Calu3 (cell line): ENCODE measurements around the gene CYP27C1. TPM values are rescaled to one million over a fixed set of nuclear protein-coding genes. Genes with fewer than 3 reads are reported as not detected.

Experiments used
- BruUV-seq: library from RNA; stranded (reverse); fragments of 400-500 nt; replicated peaks from 2 replicates; lab custom pipeline; 2021; lab: Mats Ljungman, UMichigan
- CTCF ChIA-PET: fragments of 300-600 bp; sonication (Branson Sonifier 250); formaldehyde crosslinking; loops from one replicate; lab custom pipeline; 2022; ENCODE audit warnings: antibody characterized with exemption; lab: Charles Lee
- DNase-seq: peaks from one replicate; pipeline ENCODE4 v3.0.0; 2022
- H3K27ac Mint-ChIP-seq: one replicate; pipeline ENCODE4 v1.8.0; 2022; ENCODE audit warnings: mixed read lengths; ENCODE audit not compliant: unreplicated experiment
- H3K27me3 Mint-ChIP-seq: one replicate; pipeline ENCODE4 v1.8.0; 2022; ENCODE audit warnings: mixed read lengths; ENCODE audit not compliant: unreplicated experiment
- H3K36me3 Mint-ChIP-seq: one replicate; pipeline ENCODE4 v1.8.0; 2022; ENCODE audit warnings: mild to moderate bottlenecking, moderate library complexity, mixed read lengths; ENCODE audit not compliant: insufficient read depth, unreplicated experiment
- H3K4me1 Mint-ChIP-seq: one replicate; pipeline ENCODE4 v1.8.0; 2022; ENCODE audit warnings: mild to moderate bottlenecking, low read depth, mixed read lengths; ENCODE audit not compliant: unreplicated experiment
- H3K4me3 Mint-ChIP-seq: one replicate; pipeline ENCODE4 v1.8.0; 2022; ENCODE audit warnings: mild to moderate bottlenecking, low read depth, moderate library complexity, mixed read lengths; ENCODE audit not compliant: unreplicated experiment
- H3K9me3 Mint-ChIP-seq: one replicate; pipeline ENCODE4 v1.8.0; 2022; ENCODE audit warnings: low read depth, mixed read lengths; ENCODE audit not compliant: unreplicated experiment
- CTCF ChIP-seq: fragments of 200-600 bp; IDR thresholded peaks from one replicate; pipeline ENCODE4 v1.8.0; 2022; ENCODE audit warnings: antibody characterized with exemption; ENCODE audit not compliant: unreplicated experiment
- intact Hi-C: fragments of 100-400 bp; cut with micrococcal nuclease; formaldehyde crosslinking; loops from one replicate; pipeline ENCODE4 v1.10.0; 2022; ENCODE audit not compliant: unreplicated experiment
- total RNA-seq: library from RNA; stranded (reverse); gene quantifications from 2 replicates; pipeline ENCODE4 v1.2.3, GENCODE V29; 2022

The CYP27C1 gene
- total RNA-seq, 1 experiment from 2014 or later, result 0.07 TPM

GRCh38 chr2:127183771-127184170 lies 36.3 kb downstream of the CYP27C1 start:
- Mint-ChIP-seq H3K27ac (no peak overlapping the region), H3K9me3 (peaks cover 4% of the 10 kb centered on the region), H3K36me3 (no peaks in the 10 kb centered on the region), H3K4me3 (no peak overlapping the region), H3K4me1 (no peaks in the 10 kb centered on the region), H3K27me3 (peaks cover 41% of the 10 kb centered on the region)
- no peak for DNase-seq
- intact Hi-C loops, result no loop called here
- no peak for TF ChIP-seq CTCF
- CTCF ChIA-PET, result interaction anchor here (0.7 to 1.2 kb wide), 2 partner anchors 11 to 108 kb away, joined by 3 to 5 read pairs; no protein-coding TSS in a partner anchor
- no TSS peak for BruUV-seq

DNA sequence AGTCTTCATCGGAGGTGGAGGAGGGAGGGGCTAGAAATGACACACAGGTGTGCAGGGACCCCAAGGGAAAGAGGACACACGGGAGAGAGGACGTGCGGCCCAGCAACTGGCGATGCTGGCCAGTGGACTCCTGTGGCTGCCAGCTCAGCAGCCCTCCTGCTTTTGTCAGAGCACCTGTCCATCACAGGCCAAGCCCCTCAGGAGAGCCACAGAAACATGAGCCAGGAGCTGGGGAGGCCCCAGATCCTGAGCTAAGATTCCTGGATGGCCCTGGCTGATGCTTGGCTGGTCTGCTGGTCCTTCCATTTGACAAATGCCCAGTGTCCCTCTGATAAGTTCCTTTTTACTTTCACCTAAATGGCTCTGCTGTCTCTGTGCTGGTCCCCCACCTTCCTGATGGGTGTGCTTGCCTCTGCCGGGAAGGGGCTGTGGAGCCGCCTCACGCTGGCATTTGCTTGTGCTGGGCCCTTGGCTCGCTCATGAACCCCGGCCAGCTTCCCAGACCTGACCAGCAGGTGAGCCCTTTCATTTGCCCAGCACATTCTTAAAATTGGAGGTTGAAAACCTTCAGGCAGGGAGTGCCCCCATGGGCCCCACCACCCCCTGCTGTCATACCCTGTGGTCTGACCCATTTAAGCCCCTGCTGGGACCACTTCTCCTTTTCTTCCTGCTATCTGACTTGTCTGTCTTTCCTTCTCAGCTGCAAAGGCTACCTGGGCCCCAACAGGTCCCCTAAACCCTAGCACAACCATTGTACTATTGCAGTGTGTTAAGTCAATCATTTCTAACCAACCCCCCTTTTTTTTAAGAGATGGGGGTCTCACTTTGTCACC lies 37.3 kb downstream of the CYP27C1 start:
- H3K36me3 Mint-ChIP-seq, result no peaks in the 10 kb centered on the region
- BruUV-seq, result no TSS peak

GRCh38 chr2:127181851-127182250 lies 38.2 kb downstream of the CYP27C1 start:
- Mint-ChIP-seq H3K4me3 (no peak overlapping the region), H3K4me1 (no peaks in the 10 kb centered on the region), H3K27ac (no peak overlapping the region), H3K36me3 (no peaks in the 10 kb centered on the region), H3K9me3 (peaks cover 4% of the 10 kb centered on the region), H3K27me3 (peaks cover 29% of the 10 kb centered on the region)
- TF ChIP-seq CTCF, result no peak
- CTCF ChIA-PET, result interaction anchor here (0.7 kb wide), 1 partner anchor 14 kb away, joined by 11 read pairs; no protein-coding TSS in a partner anchor
- BruUV-seq, result no TSS peak
- DNase-seq, result no peak
- intact Hi-C loops, result no loop called here

More for the DNA sequence above, 37.3 kb downstream of the CYP27C1 start:
- no peak overlapping the region for H3K4me3 Mint-ChIP-seq
- TF ChIP-seq CTCF, result no peak
- CTCF ChIA-PET, result interaction anchor here (0.7 to 1.2 kb wide), 2 partner anchors 10 to 15 kb away, joined by 3 to 11 read pairs; no protein-coding TSS in a partner anchor
- no peak for DNase-seq
- no peak overlapping the region for H3K27ac Mint-ChIP-seq
- H3K4me1 Mint-ChIP-seq, result no peaks in the 10 kb centered on the region
- H3K27me3 Mint-ChIP-seq, result peaks cover 32% of the 10 kb centered on the region
- intact Hi-C loops, result no loop called here
- H3K9me3 Mint-ChIP-seq, result peaks cover 4% of the 10 kb centered on the region

- H3K4me3 Mint-ChIP-seq, result no peak overlapping the region
- no peaks in the 10 kb centered on the region for H3K36me3 Mint-ChIP-seq
- DNase-seq, result no peak
- peaks cover 4% of the 10 kb centered on the region for H3K9me3 Mint-ChIP-seq
- H3K4me1 Mint-ChIP-seq, result peaks cover 2% of the 10 kb centered on the region
- no peak for TF ChIP-seq CTCF
- no TSS peak for BruUV-seq
- peaks cover 45% of the 10 kb centered on the region for H3K27me3 Mint-ChIP-seq
- no peak overlapping the region for H3K27ac Mint-ChIP-seq
- CTCF ChIA-PET, result interaction anchor here (0.6 to 0.9 kb wide), 2 partner anchors 8 to 18 kb away, joined by 3 to 4 read pairs; no protein-coding TSS in a partner anchor
- intact Hi-C loops, result no loop called here
Observed at GRCh38 chr2:127179766-127180165, 40.3 kb downstream of the CYP27C1 start.
